Activated T-helper 17 cell treated with anti-CD3 and anti-CD28 coated beads, Interleukin-2, amount 50 U/mL, for 72 hours (primary cell): ENCODE data around the gene CSTPP1. TPM values are rescaled to one million over a fixed set of nuclear protein-coding genes. Genes with fewer than 3 reads are reported as not detected.

Source experiments
- ATAC-seq: fragments of 150-1000 bp; cut with Tn5 transposase; replicated peaks from 2 replicates; pipeline ENCODE4 v1.10.0; 2021; ENCODE audit warnings: mild to moderate bottlenecking, moderate library complexity
- H3K27ac Mint-ChIP-seq: one replicate; pipeline ENCODE4 v1.8.0; 2022; ENCODE audit warnings: mixed read lengths
- H3K27me3 Mint-ChIP-seq: one replicate; pipeline ENCODE4 v1.8.0; 2022; ENCODE audit warnings: mixed read lengths
- H3K36me3 Mint-ChIP-seq: one replicate; pipeline ENCODE4 v1.8.0; 2022; ENCODE audit warnings: low read depth, mild to moderate bottlenecking, mixed read lengths
- H3K4me1 Mint-ChIP-seq: one replicate; pipeline ENCODE4 v1.8.0; 2022; ENCODE audit warnings: mixed read lengths
- H3K4me3 Mint-ChIP-seq: one replicate; pipeline ENCODE4 v1.8.0; 2022; ENCODE audit warnings: mild to moderate bottlenecking, mixed read lengths
- H3K9me3 Mint-ChIP-seq: one replicate; pipeline ENCODE4 v1.8.0; 2022; ENCODE audit warnings: mixed read lengths
- total RNA-seq, 2 donors: library from RNA; stranded (reverse); gene quantifications; one replicate each; pipeline ENCODE4 v1.2.3, GENCODE V29; 2022

The CSTPP1 gene
- total RNA-seq, 2 donors from 2014 or later = 15.2 to 19.4 TPM

DNA sequence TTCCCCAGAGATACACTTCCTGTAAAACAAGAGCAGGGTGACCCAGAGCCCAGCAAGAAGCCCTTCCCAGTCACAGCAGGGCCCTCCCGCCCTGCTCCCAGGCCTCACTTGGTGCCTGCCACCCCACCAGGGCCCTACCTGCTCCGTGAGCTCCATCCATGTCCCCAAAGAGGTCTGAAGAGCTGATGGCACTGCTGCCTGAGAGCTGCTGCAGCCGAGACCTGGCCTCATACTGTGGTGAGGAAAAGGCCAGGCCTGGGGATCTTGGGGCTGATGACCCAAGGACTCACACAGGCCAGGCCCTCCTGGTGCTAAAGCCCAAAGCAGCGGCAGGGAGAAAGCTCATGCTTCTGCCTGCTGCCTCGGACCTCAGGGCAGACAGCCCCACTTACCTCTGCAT, 229.8 kb downstream of the CSTPP1 start:
- no peak for ATAC-seq
- H3K27ac Mint-ChIP-seq = no peak overlapping the region
- H3K9me3 Mint-ChIP-seq = no peaks in the 10 kb centered on the region

DNA sequence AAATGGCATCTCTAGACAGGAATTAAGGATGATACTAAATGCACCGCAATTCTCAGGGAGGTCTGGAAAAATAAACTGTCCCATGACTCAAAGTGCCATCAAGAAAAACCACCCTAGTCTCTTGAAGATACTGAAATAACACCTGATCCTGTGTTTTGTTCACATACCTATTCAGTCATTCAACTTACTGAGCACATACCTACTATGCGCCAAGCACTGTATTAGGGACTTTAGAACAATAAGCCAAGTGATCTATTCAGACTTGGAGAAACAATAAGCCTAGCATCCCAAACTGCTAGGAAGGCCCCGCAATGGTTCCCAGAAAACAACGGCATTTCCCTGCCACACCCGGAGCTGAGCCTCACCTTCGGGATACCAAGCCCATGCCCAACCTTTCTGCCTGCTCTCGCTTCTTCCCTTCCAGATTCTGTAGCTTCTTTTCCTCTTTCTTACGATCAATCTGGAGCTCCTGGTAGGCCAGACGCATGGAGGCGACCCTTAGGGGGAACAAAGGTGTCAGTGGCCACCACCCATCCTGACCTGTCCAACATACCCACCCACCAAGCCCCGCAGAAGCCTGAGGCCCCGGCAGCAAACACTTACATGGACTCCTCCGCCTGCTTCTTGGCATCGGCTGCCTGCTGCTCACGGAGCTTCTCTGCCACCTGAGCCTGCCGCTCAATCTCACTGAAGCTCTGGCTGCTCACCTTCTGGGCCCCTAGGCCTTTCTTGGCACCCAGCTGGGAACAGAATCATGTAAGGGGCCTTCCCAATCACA, 234.7 kb downstream of the CSTPP1 start:
- no peak for ATAC-seq
- Mint-ChIP-seq H3K4me1 (peaks cover 14% of the 10 kb centered on the region), H3K36me3 (peaks cover 86% of the 10 kb centered on the region), H3K4me3 (no peak overlapping the region), H3K9me3 (no peaks in the 10 kb centered on the region), H3K27ac (peak overlapping the region; percentile 50), H3K27me3 (no peaks in the 10 kb centered on the region)

More for the DNA sequence above, 229.8 kb downstream of the CSTPP1 start:
- Mint-ChIP-seq H3K36me3 (peaks cover 91% of the 10 kb centered on the region), H3K27me3 (no peaks in the 10 kb centered on the region), H3K4me1 (no peaks in the 10 kb centered on the region), H3K4me3 (no peak overlapping the region)

DNA sequence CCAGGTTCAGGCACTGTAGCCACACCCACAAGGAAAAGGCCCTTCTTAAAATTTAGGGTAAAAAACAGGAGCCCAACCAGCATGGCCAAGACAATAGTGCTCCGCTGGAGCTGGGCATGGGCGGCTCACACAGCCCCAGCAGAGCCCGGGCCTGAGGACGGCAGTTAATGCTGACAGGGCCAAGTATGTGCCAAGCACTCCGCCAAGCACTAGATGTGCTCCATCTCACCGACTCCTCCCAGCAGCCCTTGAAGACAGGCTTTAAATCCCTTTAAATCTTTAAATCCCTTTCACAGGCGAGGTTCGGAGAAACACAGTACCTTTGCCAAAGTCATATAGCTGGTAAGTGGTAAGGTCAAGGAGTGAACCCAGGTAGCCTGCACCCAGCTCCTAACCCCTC, 235.3 kb downstream of the CSTPP1 start:
- no peak for ATAC-seq
- Mint-ChIP-seq H3K27me3 (no peaks in the 10 kb centered on the region), H3K9me3 (no peaks in the 10 kb centered on the region), H3K27ac (peak overlapping the region; percentile 50), H3K4me1 (peaks cover 14% of the 10 kb centered on the region), H3K36me3 (peaks cover 85% of the 10 kb centered on the region), H3K4me3 (no peak overlapping the region)

DNA sequence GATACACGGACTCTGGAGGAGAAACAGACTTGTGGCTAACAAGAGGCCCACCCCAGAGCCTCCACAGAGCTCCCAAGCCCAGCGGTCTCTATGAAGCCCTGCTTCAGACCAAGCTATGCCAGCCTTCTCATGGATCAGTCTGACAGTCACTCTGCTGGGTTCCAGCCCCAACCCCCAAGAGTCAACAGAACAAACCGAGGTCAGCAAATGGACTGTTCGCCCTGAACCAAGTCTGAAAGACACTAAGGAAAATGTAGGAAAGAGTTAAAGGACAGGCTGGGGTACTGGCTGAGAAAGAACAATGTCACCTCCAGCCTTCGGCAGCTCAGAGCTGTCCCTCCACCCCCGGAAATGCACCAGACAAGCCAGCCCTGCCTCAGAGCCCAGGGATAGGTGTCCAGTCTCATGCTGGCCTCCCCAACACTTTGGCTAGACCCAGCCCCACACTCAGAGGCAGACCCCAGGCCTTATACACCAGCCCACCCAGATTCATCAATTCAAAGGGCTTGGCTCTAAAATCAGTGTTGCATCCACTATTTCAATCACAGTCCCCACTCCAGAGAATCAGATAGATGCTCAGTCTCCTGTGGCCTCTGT, 236.3 kb downstream of the CSTPP1 start:
- ATAC-seq = no peak
- H3K9me3 Mint-ChIP-seq = no peaks in the 10 kb centered on the region
- H3K36me3 Mint-ChIP-seq = peaks cover 75% of the 10 kb centered on the region
- H3K4me3 Mint-ChIP-seq = peak overlapping the region; percentile 17
- H3K4me1 Mint-ChIP-seq = peaks cover 22% of the 10 kb centered on the region
- peak overlapping the region; percentile 50 for H3K27ac Mint-ChIP-seq
- no peaks in the 10 kb centered on the region for H3K27me3 Mint-ChIP-seq

DNA sequence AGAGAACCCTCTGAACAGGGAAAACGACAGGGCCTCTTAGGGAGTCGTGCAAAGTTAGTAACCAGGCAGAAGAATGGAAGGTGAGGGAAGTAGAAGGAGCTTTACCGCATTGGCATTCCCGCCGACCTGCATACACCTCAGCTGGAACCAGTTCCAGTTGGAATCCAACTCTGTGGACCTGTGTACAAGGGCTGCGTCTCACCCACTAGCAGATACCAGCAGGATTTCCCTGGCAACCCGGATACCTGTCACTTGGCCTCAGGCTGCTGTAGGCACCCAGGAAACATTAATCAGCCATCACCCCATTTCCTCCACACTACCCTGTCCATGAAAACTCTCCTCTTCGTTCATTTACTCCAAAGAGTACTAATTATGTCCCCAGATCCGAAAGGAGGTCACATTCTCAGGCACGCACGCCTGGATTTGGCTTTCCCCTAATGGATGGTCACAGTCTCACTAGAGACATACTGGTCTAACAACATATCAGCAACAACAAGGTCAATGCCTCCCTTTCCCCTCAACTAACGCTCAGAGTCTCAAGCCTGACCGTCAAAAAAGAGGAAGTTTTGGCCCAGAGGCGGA, 239.3 kb downstream of the CSTPP1 start:
- peak overlapping the region; percentile 98 for H3K27ac Mint-ChIP-seq
- H3K36me3 Mint-ChIP-seq = peaks cover 45% of the 10 kb centered on the region
- H3K9me3 Mint-ChIP-seq = no peaks in the 10 kb centered on the region
- no peak for ATAC-seq
- H3K27me3 Mint-ChIP-seq = no peaks in the 10 kb centered on the region
- peak overlapping the region; percentile 93 for H3K4me3 Mint-ChIP-seq
- H3K4me1 Mint-ChIP-seq = peaks cover 23% of the 10 kb centered on the region

DNA sequence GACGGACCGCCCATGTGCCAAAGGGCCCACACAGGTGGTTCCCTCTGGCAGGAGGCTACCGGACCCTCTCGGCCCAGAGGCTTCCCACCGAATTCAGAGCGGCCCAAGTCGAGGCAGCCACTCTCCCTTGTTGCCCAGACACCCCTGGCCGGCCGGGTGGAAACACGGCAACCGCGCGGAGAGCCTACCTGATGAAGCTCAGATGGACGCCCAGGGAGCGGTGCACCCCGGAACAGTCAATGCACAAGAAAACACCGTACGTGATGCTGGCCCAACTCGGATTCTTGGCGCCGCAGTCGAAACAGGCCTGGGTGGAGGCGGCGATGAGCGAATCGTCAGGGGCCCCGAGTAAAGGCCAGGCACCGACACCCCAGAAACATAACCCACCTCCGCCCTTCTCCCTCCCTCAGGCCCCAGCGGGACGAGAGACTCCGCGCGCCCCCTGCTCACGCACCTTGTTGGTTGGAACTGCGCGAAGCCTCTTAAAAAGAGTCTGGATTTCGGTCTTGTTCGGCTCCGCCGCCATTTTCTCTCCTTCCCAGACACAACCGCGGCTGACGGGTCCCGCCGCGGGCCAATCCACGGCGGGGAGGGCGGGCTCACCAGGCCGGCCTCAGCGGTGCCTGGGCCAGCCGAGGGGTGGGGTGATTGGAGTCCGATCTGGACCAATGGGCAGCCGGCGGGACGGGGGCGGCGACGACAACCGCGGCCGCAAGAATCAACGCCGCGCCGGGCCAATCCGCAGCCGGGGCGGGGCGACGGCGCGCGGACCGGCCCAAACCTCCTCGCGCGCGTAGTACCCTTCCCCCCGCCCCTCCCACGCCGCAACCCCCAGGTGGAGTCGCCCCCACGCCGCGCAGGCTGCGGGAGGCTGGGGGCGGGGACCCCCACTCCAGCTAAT, 240.0 kb downstream of the CSTPP1 start, which contains the start of gene ARFGAP2:
Gene ARFGAP2 (minus strand): TSS at position 552 of the 901 bp plus-strand sequence. CDS start 26 bp downstream, at position 526.
- H3K4me3 Mint-ChIP-seq = peak within 1 kb of the TSS; percentile 93
- peak; percentile 96 for ATAC-seq

DNA sequence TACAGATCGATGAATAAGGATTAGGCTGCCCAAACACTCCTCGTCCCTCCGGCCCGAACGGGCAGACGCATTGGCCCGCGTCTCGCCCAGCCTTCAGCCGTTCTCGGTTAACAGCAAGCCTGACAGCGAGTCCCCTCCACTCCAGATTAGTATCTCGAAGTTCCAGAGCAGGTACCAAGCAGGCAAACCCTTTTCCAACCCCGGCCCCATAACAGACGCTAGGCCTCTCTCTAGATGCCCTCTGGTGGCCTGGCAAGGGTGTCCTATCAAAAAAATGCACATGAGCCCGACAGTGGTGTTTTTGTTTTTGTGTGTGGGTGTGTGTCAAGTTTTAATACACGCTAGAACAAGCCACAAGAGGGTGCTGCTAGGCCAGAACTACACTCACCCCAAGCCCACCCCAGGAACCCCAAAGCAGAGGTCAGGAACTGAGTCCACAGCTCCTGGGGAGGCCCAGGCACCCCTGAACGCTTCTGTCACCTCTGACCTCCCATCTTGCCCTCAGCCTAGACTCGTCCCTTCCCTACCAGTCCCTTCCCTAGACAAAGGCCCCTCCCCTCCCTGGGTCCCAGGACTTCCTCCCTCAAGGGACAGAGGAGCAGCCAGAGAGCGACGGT, 240.8 kb downstream of the CSTPP1 start:
- Mint-ChIP-seq H3K27me3 (no peaks in the 10 kb centered on the region), H3K4me3 (peak overlapping the region; percentile 93), H3K9me3 (no peaks in the 10 kb centered on the region), H3K36me3 (peaks cover 30% of the 10 kb centered on the region), H3K27ac (peak overlapping the region; percentile 98), H3K4me1 (peaks cover 23% of the 10 kb centered on the region)
- ATAC-seq = peak; percentile 72

More for the DNA sequence above, 240.0 kb downstream of the CSTPP1 start, which contains the start of gene ARFGAP2:
- Mint-ChIP-seq H3K36me3 (peaks cover 38% of the 10 kb centered on the region), H3K27me3 (no peaks in the 10 kb centered on the region), H3K27ac (peak within 1 kb of the TSS; percentile 98), H3K4me1 (peaks cover 23% of the 10 kb centered on the region), H3K9me3 (no peaks in the 10 kb centered on the region)

DNA sequence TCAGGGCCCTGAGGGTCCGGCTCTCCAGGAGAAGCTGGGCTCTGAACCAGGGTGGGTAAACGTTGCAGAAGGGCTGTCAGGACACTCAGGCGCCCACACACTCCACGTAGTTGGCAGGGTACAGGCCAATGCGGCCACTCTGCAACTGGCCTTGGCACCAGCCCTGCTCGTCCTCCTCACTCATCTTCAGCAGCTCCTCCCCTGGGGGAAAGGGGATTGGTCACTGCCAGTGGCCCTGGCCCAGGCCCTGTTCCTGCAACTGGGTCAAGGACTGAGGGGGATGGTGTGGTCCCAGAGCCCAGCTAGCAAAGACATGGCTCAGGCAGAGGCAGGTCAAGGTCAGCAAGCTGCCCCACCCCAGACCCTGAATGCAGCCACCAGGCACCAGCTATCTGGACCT, 241.3 kb downstream of the CSTPP1 start:
- Mint-ChIP-seq H3K9me3 (no peaks in the 10 kb centered on the region), H3K4me3 (peak overlapping the region; percentile 93), H3K4me1 (peaks cover 20% of the 10 kb centered on the region), H3K36me3 (peaks cover 25% of the 10 kb centered on the region), H3K27ac (peak overlapping the region; percentile 98), H3K27me3 (no peaks in the 10 kb centered on the region)
- ATAC-seq = no peak

DNA sequence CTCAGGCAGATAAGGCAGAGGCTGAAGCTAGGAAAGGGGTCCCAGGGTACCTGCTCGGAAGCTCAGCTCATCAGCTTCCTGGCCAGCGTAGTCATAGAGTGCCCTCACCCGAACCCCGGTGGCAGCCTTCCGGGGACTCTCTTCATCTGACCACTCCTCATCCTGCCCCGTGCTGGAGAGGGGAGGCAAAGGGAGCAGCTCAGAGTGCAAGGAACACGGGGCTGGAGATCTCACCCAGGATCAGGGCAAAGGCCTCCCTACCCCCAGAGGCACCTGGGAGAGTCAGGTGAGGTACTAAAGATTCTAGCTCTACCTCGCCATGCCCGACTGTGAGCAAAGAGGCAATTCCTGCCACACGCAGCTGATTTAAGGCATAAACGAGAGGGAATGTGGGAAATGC, 241.8 kb downstream of the CSTPP1 start:
- Mint-ChIP-seq H3K4me1 (peaks cover 18% of the 10 kb centered on the region), H3K9me3 (no peaks in the 10 kb centered on the region), H3K36me3 (peaks cover 20% of the 10 kb centered on the region), H3K27me3 (no peaks in the 10 kb centered on the region), H3K4me3 (no peak overlapping the region), H3K27ac (peak overlapping the region; percentile 98)
- ATAC-seq = no peak

DNA sequence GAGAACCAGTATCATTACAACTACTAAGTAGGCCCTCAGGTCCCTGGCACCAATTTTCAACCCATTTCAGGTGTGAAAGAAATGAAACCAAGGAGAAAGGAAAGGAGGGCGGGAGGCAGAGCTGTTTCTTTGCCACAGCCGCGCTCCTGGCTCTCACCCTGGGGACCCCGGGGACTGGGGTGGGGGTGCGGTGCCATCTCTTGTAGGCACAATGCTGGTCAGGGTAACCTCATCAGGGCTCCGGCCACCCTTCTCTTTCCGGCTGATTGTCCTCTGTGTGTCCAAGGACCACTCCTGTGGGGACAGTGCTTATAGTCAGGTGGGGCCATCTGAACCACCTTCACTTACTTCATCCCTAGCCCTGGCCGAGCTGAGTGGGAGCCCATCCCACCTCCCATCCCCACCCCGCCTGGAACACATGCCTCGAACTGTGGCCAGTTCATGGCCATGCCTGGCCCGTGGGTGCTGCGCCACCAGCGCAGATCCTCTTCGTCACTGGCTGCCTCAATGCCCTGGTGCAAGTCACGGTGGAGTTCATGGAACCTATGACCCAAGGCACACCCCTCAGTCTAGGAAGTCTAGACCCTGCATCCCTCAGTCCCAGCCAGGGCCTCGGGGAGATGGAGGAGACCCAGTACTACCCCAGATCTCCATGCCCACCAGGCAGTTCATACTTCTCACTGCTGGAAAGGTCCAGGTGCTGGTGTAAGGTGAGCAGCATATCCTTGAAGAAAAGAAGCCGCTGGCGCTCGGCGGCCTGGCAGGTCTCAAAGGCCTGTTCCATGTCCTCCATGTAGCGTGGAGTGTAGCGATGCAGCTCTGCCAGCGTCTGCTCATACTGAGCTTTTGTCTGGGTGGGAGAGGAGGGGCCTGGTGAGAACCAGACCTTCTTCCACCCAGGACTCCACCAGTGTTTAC, 242.4 kb downstream of the CSTPP1 start:
- Mint-ChIP-seq H3K4me3 (no peak overlapping the region), H3K36me3 (peaks cover 14% of the 10 kb centered on the region), H3K9me3 (no peaks in the 10 kb centered on the region), H3K4me1 (peaks cover 13% of the 10 kb centered on the region), H3K27me3 (peaks cover 2% of the 10 kb centered on the region), H3K27ac (no peak overlapping the region)
- no peak for ATAC-seq

DNA sequence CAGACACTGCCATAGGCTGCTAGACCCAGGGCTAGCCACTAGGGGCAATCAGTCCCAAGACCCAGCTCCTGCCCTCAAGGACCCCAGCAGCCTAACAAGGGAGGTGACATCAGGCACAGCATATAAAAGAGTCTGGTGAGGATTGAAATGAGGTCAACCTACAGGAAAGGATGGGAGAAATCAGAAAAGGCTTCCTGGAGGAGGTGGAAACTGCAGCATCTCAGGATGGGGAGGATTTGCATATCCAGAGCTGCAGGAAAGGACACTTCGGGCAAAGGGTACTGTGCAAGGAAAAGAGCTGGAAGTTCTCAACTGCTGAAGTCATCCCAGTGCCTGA, 243.1 kb downstream of the CSTPP1 start:
- Mint-ChIP-seq H3K27me3 (peaks cover 6% of the 10 kb centered on the region), H3K36me3 (peaks cover 13% of the 10 kb centered on the region), H3K4me3 (no peak overlapping the region), H3K9me3 (no peaks in the 10 kb centered on the region), H3K4me1 (peaks cover 13% of the 10 kb centered on the region), H3K27ac (no peak overlapping the region)
- ATAC-seq = no peak

DNA sequence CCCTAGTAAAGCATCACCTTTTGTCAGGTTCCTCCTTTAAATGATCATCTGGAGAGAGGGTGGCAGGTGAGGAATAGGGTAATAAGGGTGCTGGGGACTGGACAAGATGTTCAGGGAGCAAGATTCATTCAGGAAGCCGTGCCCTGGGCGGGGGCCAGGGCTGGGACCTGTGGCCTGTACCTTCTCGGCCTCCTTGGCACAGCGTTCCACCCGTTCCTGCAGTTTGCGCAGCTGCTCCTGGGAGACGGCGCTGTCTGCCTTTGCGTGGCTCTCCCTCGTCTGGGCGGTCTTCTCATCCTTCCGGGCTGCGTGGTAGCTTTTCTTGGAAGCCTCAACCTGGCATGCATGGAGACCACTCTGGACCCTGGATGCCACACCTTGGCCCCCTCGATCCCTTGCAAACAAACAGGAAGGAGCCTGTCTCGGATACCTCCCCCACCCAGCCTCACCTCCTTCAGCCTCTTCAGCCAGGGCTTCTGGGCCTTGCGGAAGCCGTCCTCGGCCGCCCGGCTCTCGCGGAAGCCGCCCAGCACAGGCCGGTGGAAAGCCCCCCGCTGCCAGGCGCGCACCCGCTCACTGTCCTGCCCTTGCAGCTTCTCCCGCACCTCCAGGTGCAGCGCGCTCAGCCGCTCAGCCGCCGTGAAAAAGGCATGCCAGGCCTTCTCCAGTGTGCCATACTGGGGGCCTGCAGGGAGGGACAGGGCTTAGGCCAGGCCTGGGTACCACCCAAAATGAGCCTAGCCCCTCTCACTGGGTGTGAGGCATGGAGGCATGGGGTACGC, 243.6 kb downstream of the CSTPP1 start:
- Mint-ChIP-seq H3K4me3 (no peak overlapping the region), H3K9me3 (no peaks in the 10 kb centered on the region), H3K27ac (no peak overlapping the region), H3K4me1 (peaks cover 13% of the 10 kb centered on the region), H3K36me3 (peaks cover 13% of the 10 kb centered on the region), H3K27me3 (peaks cover 6% of the 10 kb centered on the region)
- no peak for ATAC-seq
